Kidney capillary endothelial cell (primary cell): ENCODE results near the gene GRPEL2.
A peak's percentile ranks its signal among the peaks of the same experiment; 100 is the strongest.

ENCODE experiments used
- DNase-seq: peaks from one replicate; pipeline ENCODE4 v3.0.0-alpha.2; 2018; ENCODE audit warnings: low spot score

GRPEL2 gene

GRCh38 chr5:149345147-149345891 lies at the start of gene GRPEL2:
TSS of gene GRPEL2 (plus strand) at chr5:149345499. CDS start at chr5:149345540, 41 bp downstream.
- peak; percentile 97 for DNase-seq

- no peak for DNase-seq
Measured at GRCh38 chr5:149297340-149298025, 47.8 kb upstream of the GRPEL2 start.

GRCh38 chr5:149298163-149298562 lies 47.1 kb upstream of the GRPEL2 start:
- DNase-seq = no peak

GRCh38 chr5:149298842-149299404 lies 46.4 kb upstream of the GRPEL2 start:
- peak; percentile 91 for DNase-seq

- DNase-seq = no peak
Measured at GRCh38 chr5:149299451-149300054, 45.7 kb upstream of the GRPEL2 start.

GRCh38 chr5:149300441-149300840 lies 44.9 kb upstream of the GRPEL2 start:
- DNase-seq = no peak

GRCh38 chr5:149301049-149301743 lies 44.1 kb upstream of the GRPEL2 start:
- no peak for DNase-seq

GRCh38 chr5:149301744-149302380 lies 43.4 kb upstream of the GRPEL2 start:
- no peak for DNase-seq

- DNase-seq = no peak
Measured at GRCh38 chr5:149302641-149303040, 42.7 kb upstream of the GRPEL2 start.

- no peak for DNase-seq
Measured at GRCh38 chr5:149303210-149303609, 42.1 kb upstream of the GRPEL2 start.

- peak; percentile 82 for DNase-seq
Measured at GRCh38 chr5:149304195-149305078, 40.9 kb upstream of the GRPEL2 start.

GRCh38 chr5:149309354-149309753 lies 35.9 kb upstream of the GRPEL2 start:
- no peak for DNase-seq

GRCh38 chr5:149310488-149310887 lies 34.8 kb upstream of the GRPEL2 start:
- DNase-seq = no peak

GRCh38 chr5:149310947-149311658 lies 34.2 kb upstream of the GRPEL2 start:
- DNase-seq = peak; percentile 82

- DNase-seq = no peak
Measured at GRCh38 chr5:149313151-149313841, 32.0 kb upstream of the GRPEL2 start.

GRCh38 chr5:149314571-149315111 lies 30.7 kb upstream of the GRPEL2 start:
- no peak for DNase-seq

GRCh38 chr5:149315753-149316152 lies 29.5 kb upstream of the GRPEL2 start:
- DNase-seq = no peak

- peak; percentile 62 for DNase-seq
Measured at GRCh38 chr5:149317281-149318048, 27.8 kb upstream of the GRPEL2 start.
